Neuron (in vitro differentiated cells): ENCODE results near the gene ARMC2.

Experiments used
- H2AFZ ChIP-seq: one replicate; pipeline ENCODE4 v1.6.1; 2013; ENCODE audit warnings: low read depth, mild to moderate bottlenecking, inconsistent platforms, low read length, moderate library complexity
- H3K27me3 ChIP-seq: one replicate; pipeline ENCODE4 v1.6.1; 2013; ENCODE audit warnings: low read length; ENCODE audit not compliant: insufficient read depth
- H3K36me3 ChIP-seq: one replicate; pipeline ENCODE4 v1.6.1; 2013; ENCODE audit warnings: low read length; ENCODE audit not compliant: insufficient read depth
- H3K4me1 ChIP-seq: one replicate; pipeline ENCODE4 v1.6.1; 2013; ENCODE audit warnings: low read length; ENCODE audit not compliant: insufficient read depth
- H3K4me3 ChIP-seq: 2 replicates; pipeline ENCODE4 v1.5.1; 2013; ENCODE audit warnings: mild to moderate bottlenecking, low read length, moderate library complexity
- H3K9me3 ChIP-seq: one replicate; pipeline ENCODE4 v1.6.1; 2013; ENCODE audit warnings: low read length

Gene ARMC2

DNA sequence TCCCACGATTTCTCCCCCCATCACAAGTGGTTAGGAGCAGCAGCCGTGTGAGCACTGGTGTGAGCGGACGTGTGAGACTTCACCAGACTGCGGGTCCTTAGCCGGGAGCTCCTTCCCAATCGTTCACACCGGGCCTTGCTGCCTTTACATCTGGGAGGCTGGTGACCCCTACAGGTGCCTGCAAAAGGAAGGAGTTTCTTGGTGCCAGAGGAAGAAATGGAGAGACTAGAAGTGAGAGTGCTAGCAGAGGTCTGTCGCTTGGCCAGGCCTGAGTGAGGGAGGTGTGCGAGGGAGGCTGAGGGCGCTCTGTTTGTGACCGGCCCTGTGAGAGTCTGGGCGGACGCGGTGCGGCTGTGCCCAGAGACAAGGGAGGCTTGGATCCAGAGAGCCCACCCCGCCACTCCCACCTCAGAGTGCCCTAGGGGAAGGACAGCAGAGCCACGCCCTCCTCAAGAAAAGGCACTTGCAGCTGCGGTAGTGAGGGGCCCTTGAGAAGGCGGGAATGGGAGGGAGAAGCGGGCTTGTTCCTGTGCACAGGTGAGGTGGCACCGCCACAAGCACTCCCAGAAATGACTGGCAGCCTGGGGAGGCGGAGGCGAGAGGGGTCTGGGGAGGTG, 10.0 kb upstream of the ARMC2 start:
- Histone ChIP-seq H3K9me3 (no peaks in the 10 kb centered on the region), H2AFZ (no peak overlapping the region), H3K4me3 (no peak overlapping the region), H3K27me3 (peaks cover 14% of the 10 kb centered on the region), H3K4me1 (no peaks in the 10 kb centered on the region), H3K36me3 (no peaks in the 10 kb centered on the region)

DNA sequence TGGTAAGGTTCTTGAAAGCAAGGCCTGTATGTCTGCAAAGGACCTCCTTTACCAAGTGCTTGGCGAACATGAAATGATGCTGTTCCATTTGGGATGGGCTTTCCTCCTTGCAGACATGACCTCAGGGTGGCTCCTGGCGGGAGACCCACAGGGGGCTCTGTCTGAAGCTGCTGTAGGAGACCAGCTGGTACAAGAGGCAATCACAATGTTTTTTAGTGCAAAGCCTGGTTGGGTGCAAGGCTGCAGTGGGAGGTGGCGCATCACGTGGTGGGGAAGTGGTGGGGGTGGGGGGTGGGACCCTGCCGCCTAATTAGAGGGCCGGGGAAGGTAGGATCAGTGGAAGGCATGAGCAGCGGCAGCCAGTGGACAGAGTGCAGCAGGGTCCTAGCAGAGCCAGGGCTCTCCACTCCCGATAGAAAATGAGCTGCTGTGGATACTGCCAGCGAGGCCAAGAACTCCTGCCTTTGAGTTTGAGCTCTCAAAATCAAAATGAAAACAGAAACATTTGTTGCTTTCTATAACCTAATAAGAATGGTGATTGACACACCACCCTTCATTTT, 9.1 kb upstream of the ARMC2 start:
- H3K9me3 ChIP-seq = no peaks in the 10 kb centered on the region
- H3K4me3 ChIP-seq = no peak overlapping the region
- no peak overlapping the region for H2AFZ ChIP-seq
- H3K4me1 ChIP-seq = no peaks in the 10 kb centered on the region
- H3K36me3 ChIP-seq = no peaks in the 10 kb centered on the region
- H3K27me3 ChIP-seq = peaks cover 14% of the 10 kb centered on the region

DNA sequence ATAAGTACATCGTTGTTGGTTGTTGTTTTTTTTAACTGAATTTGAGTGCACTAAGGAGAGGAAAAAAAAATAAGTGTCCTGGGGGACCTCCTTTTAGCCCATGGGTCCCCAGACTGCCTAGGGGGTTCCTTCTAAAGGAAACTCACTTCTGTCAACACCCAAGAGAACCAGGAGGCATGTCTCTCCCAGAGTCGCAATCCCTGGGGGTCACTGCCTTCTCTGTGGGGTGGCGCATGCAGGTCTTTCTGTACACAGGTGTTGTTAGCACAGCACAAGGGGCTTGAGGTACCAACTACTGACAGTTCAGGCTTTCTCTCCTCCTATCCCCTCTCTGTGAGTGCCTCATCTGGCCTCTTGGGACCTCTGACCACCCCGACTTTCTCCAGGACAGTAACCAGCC, 7.3 kb upstream of the ARMC2 start:
- Histone ChIP-seq H2AFZ (no peak overlapping the region), H3K4me1 (no peaks in the 10 kb centered on the region), H3K27me3 (peaks cover 14% of the 10 kb centered on the region), H3K4me3 (no peak overlapping the region), H3K36me3 (no peaks in the 10 kb centered on the region), H3K9me3 (no peaks in the 10 kb centered on the region)

DNA sequence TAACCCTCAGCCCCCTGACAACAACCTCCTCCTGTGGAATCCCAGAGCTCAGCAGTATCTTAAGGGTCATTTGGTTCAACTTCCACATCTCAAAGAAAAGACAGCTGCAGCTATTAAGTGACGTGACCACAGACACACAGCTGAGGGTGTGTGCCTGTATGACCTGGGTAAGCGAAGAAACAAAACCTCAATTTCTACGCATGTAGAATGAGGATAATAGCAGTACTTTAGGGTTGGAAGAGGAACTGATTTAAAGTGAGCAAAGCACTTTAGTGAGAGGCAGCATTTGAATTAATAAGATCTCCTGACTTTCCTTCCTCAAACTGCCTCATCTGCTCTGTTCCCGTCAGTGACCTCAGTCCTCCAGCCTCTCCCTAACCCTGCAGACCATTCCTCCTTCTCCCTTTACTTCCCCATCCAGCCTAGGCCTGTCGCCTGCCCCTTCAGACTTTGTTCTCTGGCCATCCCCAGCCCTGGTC, 6.8 kb upstream of the ARMC2 start:
- H3K4me3 ChIP-seq = no peak overlapping the region
- H3K9me3 ChIP-seq = no peaks in the 10 kb centered on the region
- H3K4me1 ChIP-seq = no peaks in the 10 kb centered on the region
- H3K27me3 ChIP-seq = peaks cover 19% of the 10 kb centered on the region
- no peak overlapping the region for H2AFZ ChIP-seq
- H3K36me3 ChIP-seq = no peaks in the 10 kb centered on the region

DNA sequence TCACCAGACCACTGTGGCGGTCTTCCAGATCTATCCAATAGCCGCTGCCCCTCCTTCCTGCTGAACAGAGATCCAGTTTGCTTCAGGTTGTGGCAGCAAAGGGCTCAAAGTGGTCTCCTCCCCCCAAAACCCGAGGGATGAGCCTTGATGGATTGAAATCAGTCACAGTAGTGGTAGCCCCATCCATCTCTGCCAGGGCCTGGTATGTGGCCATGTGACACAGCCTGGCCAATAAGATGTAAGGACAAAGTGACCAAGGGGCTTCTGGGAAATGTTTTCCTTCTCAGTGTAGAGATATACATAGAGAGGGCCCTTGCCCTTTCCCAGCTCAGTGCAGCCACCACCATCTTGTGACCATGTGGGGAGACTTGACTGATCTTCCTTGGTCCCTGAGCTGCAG, 4.1 kb upstream of the ARMC2 start:
- H3K9me3 ChIP-seq = no peaks in the 10 kb centered on the region
- no peak overlapping the region for H3K4me3 ChIP-seq
- H2AFZ ChIP-seq = no peak overlapping the region
- H3K27me3 ChIP-seq = peaks cover 10% of the 10 kb centered on the region
- peaks cover 8% of the 10 kb centered on the region for H3K4me1 ChIP-seq
- H3K36me3 ChIP-seq = no peaks in the 10 kb centered on the region

DNA sequence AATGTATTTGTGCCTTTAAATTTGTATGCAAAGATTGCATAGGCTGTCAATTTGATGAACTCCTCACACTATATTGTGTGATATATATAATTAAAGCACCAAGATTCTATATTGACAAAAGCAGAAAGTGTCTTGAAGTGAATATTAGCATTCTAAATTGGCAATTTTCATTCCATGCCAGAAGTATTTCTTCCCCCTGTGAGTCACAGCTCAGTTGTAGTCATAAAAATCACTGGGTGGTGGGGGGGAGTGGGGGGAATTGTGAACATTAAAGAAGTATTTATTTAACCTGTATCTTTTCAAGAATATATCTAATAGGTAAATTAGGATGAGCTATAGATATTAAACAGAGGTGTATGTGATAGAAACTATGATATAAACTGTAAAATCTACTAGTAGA, 3.1 kb upstream of the ARMC2 start:
- no peaks in the 10 kb centered on the region for H3K36me3 ChIP-seq
- no peak overlapping the region for H3K4me3 ChIP-seq
- peaks cover 10% of the 10 kb centered on the region for H3K27me3 ChIP-seq
- peaks cover 8% of the 10 kb centered on the region for H3K4me1 ChIP-seq
- H2AFZ ChIP-seq = no peak overlapping the region
- H3K9me3 ChIP-seq = no peaks in the 10 kb centered on the region

DNA sequence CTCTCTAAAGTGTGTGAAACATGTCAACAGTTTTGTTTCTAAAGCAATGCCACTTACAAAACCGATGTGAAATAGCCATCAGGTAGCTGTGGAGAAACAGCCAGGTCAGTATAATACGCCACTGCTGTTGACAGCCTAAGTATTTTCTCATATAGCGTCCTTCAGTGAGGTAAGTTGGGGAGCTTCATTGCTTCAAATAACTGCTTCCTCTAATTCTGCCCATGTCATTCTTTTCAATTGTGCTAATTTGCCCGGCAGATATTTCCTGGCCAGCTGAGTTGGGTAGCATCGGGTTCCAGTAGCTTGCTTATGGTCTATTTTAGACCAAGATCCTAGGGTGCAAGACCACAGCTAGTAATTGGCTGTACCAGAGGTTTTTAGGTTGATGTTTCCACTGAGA, 2.1 kb upstream of the ARMC2 start:
- Histone ChIP-seq H3K27me3 (peaks cover 10% of the 10 kb centered on the region), H3K4me3 (no peak overlapping the region), H2AFZ (no peak overlapping the region), H3K36me3 (no peaks in the 10 kb centered on the region), H3K4me1 (peaks cover 8% of the 10 kb centered on the region), H3K9me3 (no peaks in the 10 kb centered on the region)

DNA sequence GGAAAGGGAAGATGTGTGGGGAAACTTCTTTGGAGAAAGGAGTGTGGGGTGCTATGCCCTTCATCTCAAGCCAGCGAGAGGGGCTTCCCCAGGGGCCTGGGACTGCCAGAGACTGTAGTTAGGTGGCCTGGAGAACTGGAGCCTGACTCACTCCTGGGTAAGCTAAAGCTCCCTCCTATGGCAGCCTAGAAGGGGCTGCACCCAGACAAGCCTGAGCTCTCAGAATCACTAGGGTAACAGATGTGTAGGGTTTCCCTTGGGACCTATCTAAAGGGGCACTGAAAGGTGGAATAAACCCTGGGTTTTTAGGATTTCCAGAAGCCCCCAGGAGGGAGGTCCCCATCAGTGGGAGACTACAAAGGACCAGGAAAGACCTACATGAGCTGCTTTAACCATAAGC, 1.6 kb upstream of the ARMC2 start:
- H3K4me1 ChIP-seq = peaks cover 8% of the 10 kb centered on the region
- no peak overlapping the region for H2AFZ ChIP-seq
- H3K9me3 ChIP-seq = no peaks in the 10 kb centered on the region
- peaks cover 10% of the 10 kb centered on the region for H3K27me3 ChIP-seq
- H3K4me3 ChIP-seq = no peak overlapping the region
- H3K36me3 ChIP-seq = no peaks in the 10 kb centered on the region

DNA sequence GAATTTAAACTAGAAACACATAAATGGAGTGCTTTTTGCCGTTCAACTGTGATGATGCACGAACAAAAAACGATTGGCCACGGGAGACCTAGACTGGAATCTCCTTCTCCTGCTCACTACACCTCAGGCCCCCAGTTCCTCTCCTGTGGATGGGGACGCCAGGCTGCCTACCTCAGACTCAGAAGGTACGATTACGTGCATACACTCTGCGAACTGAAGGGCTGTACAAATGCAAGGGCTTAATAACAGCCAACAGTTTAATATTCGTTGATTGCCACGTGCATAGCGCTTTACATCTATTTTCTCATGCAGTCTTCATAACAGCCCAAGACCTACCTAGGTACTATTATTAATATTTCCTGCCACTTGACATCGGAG, 495 bp upstream of the ARMC2 start:
- Histone ChIP-seq H2AFZ (peak overlapping the region; percentile 41), H3K4me1 (peaks cover 8% of the 10 kb centered on the region), H3K27me3 (peaks cover 10% of the 10 kb centered on the region)

DNA sequence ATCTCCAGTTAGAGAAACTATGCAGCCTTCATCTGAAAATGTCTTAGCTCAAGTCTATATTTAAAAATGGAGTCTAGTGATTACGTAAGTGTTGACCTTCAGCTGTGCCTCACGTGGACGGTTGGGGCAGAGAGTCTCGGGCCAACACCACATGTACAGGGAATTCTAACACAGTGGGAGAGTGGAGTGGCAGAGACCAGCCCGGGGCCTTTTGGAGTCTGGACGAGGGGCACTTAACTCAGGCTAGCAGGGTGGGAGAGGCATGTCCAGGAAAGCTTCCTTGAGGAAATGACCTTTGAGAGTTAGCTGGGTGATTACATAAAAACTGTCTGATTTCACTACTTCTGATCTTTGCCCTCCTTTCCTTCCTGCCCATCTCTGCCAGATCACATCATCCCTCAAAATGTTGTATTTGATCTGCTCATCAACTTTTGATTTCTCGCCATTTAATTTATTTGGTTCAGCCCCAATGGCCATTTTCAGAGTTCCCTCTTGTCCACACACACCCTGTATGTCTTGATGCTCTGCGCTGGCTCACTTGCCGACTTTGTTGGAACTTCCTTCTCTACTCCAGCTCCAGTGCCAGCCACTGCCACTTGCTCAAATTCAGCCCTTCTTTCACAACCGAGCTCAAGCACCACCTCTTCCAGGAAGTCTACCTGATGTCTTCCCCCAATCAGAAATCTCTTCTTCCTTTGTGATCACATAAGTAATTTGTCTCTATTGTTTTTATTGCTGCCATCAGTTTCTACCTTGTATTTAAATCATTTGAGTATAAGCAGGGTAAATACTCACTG, 2.6 kb downstream of the ARMC2 start:
- Histone ChIP-seq H3K9me3 (peaks cover 3% of the 10 kb centered on the region), H2AFZ (no peak overlapping the region), H3K27me3 (peaks cover 10% of the 10 kb centered on the region), H3K4me1 (peaks cover 8% of the 10 kb centered on the region), H3K36me3 (peaks cover 5% of the 10 kb centered on the region), H3K4me3 (no peak overlapping the region)

More for the DNA sequence above, 495 bp upstream of the ARMC2 start:
- H3K9me3 ChIP-seq = no peaks in the 10 kb centered on the region
- no peaks in the 10 kb centered on the region for H3K36me3 ChIP-seq
- peak overlapping the region; percentile 61 for H3K4me3 ChIP-seq

DNA sequence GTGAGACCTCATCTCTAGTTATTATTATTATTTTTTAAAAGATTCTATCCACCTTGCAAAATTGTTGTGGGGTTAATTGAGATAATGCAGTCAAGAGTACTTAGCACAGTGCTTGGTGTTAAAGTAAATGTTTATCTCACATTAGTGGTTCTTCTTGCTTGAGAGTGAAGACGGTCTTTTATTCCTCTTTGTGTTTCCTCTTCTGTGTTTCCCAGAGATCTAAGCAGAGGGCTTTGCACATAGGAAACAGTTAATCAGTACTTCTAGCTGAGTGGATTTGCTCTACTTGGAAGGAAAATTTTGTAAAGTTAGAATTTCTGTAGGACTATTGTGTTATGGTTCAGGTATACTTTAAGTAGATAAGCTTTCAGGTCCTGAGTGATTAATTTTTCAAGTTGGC, 3.5 kb downstream of the ARMC2 start:
- Histone ChIP-seq H2AFZ (no peak overlapping the region), H3K27me3 (peaks cover 1% of the 10 kb centered on the region), H3K36me3 (peaks cover 10% of the 10 kb centered on the region), H3K4me3 (no peak overlapping the region), H3K4me1 (peaks cover 8% of the 10 kb centered on the region), H3K9me3 (peaks cover 8% of the 10 kb centered on the region)

DNA sequence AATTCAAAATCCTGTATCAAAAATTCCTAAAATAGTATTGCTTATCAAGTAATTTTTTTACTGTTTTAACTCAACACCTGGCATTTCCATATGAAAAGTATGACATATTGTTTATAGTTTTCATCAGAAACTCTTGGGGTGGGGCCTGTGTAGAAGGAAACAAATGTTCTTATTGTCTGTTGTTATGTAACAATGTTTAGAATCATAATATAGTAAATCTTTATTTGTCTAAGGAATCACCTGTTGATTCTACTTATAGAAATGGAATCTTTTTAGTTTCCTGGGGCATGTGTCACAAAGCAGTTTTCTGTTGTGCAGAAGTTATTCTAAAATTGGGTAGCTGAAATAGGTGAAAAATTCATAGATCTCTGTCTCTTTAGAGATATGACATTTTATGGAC, 4.9 kb downstream of the ARMC2 start:
- peaks cover 4% of the 10 kb centered on the region for H3K4me1 ChIP-seq
- peaks cover 17% of the 10 kb centered on the region for H3K36me3 ChIP-seq
- no peaks in the 10 kb centered on the region for H3K27me3 ChIP-seq
- no peak overlapping the region for H3K4me3 ChIP-seq
- no peak overlapping the region for H2AFZ ChIP-seq
- peaks cover 8% of the 10 kb centered on the region for H3K9me3 ChIP-seq

DNA sequence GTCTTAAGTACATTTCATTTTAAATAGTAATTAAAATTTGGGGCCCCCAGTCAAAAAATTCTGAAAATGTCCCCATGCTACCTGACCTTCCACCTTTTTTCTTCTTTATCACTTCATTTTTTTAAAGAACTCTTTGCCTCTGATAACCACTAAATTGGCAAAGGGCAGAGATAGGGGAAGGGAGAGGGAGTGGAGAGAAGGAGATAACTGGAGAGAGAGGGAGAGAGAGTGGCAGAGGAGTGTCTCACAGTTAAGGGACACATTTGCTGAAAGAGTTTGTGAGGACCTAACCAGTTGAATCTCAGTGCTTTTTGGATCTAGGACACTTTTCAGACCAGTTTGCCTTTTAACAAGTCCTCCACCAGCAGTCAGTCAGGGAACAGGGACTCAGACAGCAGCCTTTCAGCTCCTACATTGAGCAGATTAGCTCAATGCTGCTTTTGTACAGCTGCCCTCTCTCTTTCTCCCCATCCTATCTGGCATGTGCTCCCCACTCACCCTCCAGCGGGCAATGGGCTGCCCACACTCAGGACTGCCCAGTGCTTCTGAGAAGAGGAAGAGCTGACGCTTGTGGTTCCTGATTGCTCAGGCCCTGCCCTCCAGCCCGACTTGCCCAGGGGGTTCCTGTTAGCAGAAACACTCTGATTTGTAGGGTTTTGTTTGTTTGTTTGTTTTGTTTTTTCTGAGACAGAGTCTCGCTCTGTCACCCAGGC, 14.4 kb downstream of the ARMC2 start:
- Histone ChIP-seq H3K4me3 (no peak overlapping the region), H3K9me3 (peaks cover 2% of the 10 kb centered on the region), H3K27me3 (no peaks in the 10 kb centered on the region), H3K4me1 (no peaks in the 10 kb centered on the region), H2AFZ (no peak overlapping the region), H3K36me3 (peaks cover 19% of the 10 kb centered on the region)
